Upper lobe of left lung (tissue), 6 donors: ENCODE measurements around the gene SERGEF. TPM values are rescaled to one million over a fixed set of nuclear protein-coding genes. Genes with fewer than 3 reads are reported as not detected.

Source experiments
- ATAC-seq, 2 donors: fragments of 200-7000 bp; cut with Tn5 transposase; one replicate each; pipeline ENCODE4 v1.9.1; 2022; ENCODE audit warnings: mild to moderate bottlenecking in 2 of 2, moderate library complexity in 2 of 2; ENCODE audit not compliant: low FRiP score in 2 of 2
- DNase-seq, 2 donors: peaks; one replicate each; pipeline ENCODE4 v3.0.0-alpha.2; 2019 to 2020
- H3K27ac ChIP-seq, 4 donors: fragments of 200-600 bp; sonication (generic); one replicate each; pipeline ENCODE4 v1.5.1; 2016 to 2019
- H3K27me3 ChIP-seq, 4 donors: fragments of 200-600 bp; sonication (generic); one replicate each; pipeline ENCODE4 v1.5.1; 2017 to 2019
- H3K36me3 ChIP-seq, 4 donors: fragments of 200-600 bp; sonication (generic); one replicate each; pipeline ENCODE4 v1.5.1; 2016 to 2019
- H3K4me1 ChIP-seq, 4 donors: fragments of 200-600 bp; sonication (generic); one replicate each; pipeline ENCODE4 v1.5.1; 2018 to 2019
- H3K4me3 ChIP-seq, 4 donors: fragments of 200-600 bp; sonication (generic); one replicate each; pipeline ENCODE4 v1.5.1; 2017 to 2019; ENCODE audit warnings: mild to moderate bottlenecking in 2 of 4, moderate library complexity in 1 of 4
- H3K9me3 ChIP-seq, 4 donors: fragments of 200-600 bp; sonication (generic); one replicate each; pipeline ENCODE4 v1.5.1; 2018 to 2019
- CTCF ChIP-seq, 6 experiments: fragments of 450-650 bp in 4 of 6; fragments of 200-600 bp in 2 of 6; sonication (generic) in 2 of 6; IDR thresholded peaks; one replicate each; pipeline ENCODE4 v1.5.1; 2016 to 2019; ENCODE audit warnings: antibody characterized with exemption in 6 of 6
- EP300 ChIP-seq, 4 donors: sonication (generic); formaldehyde crosslinking; IDR thresholded peaks; one replicate each; pipeline ENCODE4 v1.5.1; 2017; ENCODE audit warnings: antibody characterized with exemption in 4 of 4, control low read depth in 2 of 4
- POLR2A ChIP-seq, 4 donors: fragments of 450-650 bp; IDR thresholded peaks; one replicate each; pipeline ENCODE4 v1.5.1; 2016 to 2017; ENCODE audit warnings: antibody characterized with exemption in 4 of 4, mild to moderate bottlenecking in 2 of 4
- POLR2AphosphoS5 ChIP-seq, 2 donors: sonication (generic); formaldehyde crosslinking; IDR thresholded peaks; one replicate each; pipeline ENCODE4 v1.5.1; 2017; ENCODE audit warnings: antibody characterized with exemption in 2 of 2
- WGBS, 2 donors: methylation state at CpG; one replicate each; pipeline ENCODE4 v1.1.5; 2017 to 2018; 5-methylcytosine and 5-hydroxymethylcytosine counted together
- total RNA-seq, 6 donors: library from RNA; depleted of rRNA in 4 of 6; stranded (reverse); fragments of >200 nt in 4 of 6; gene quantifications; one replicate each; pipeline versions ENCODE4 v1.1.0 to v1.2.1, GENCODE V29; 2016 to 2021
- donor health status: DM: no; HTN: no; CAD: no; lungs with moderate emphysema.
- donor health status: DM: no; HTN: yes; CAD: no; lungs with severe emphysema.

Gene SERGEF
- total RNA-seq, 6 donors from 2014 or later = 21.7 to 40.5 (median 34.8) TPM

- 79 to 80% methylated on average over 9 to 15 of the region's 15 CpGs for WGBS, 2 donors
- Histone ChIP-seq H3K4me3 (no peak overlapping the region), H3K27me3 (no peaks in the 10 kb centered on the region), H3K36me3 (no peaks in the 10 kb centered on the region), H3K27ac (no peak overlapping the region), H3K9me3 (no peaks in the 10 kb centered on the region), H3K4me1 (no peaks in the 10 kb centered on the region)
- peak in 1 of 2 donors; percentile 10 for DNase-seq
- ATAC-seq = no peak
- TF ChIP-seq EP300 (IDR thresholded peaks at IDR 0.05) (no peak), POLR2AphosphoS5 (IDR thresholded peaks at IDR 0.05) (no peak), POLR2A (IDR thresholded peaks at IDR 0.05) (no peak), CTCF (IDR thresholded peaks at IDR 0.05) (no peak)
Observed at GRCh38 chr11:17776212-17776875, 236.5 kb downstream of the SERGEF start.

GRCh38 chr11:17775507-17776211, 237.2 kb downstream of the SERGEF start:
- Histone ChIP-seq H3K36me3 (no peaks in the 10 kb centered on the region), H3K27me3 (no peaks in the 10 kb centered on the region), H3K27ac (no peak overlapping the region), H3K9me3 (no peaks in the 10 kb centered on the region), H3K4me3 (no peak overlapping the region), H3K4me1 (no peaks in the 10 kb centered on the region)
- DNase-seq = peak; percentile 16 to 60
- no peak for TF ChIP-seq CTCF (IDR thresholded peaks at IDR 0.05)
- no peak for TF ChIP-seq POLR2AphosphoS5 (IDR thresholded peaks at IDR 0.05)
- TF ChIP-seq EP300 (IDR thresholded peaks at IDR 0.05) = no peak
- TF ChIP-seq POLR2A (IDR thresholded peaks at IDR 0.05) = no peak
- ATAC-seq = no peak
- WGBS, 2 donors = 84 to 89% methylated on average over 16 of the region's 18 CpGs

- ATAC-seq = no peak
Observed at GRCh38 chr11:17775035-17775348, 237.9 kb downstream of the SERGEF start.

GRCh38 chr11:17774232-17775034, 238.4 kb downstream of the SERGEF start:
- WGBS, 2 donors = 87 to 89% methylated on average over 9 to 12 of the region's 12 CpGs
- no peak for DNase-seq

More at GRCh38 chr11:17775035-17775348, 237.9 kb downstream of the SERGEF start:
- H3K4me1 ChIP-seq = no peaks in the 10 kb centered on the region
- TF ChIP-seq EP300 (IDR thresholded peaks at IDR 0.05) (no peak), POLR2AphosphoS5 (IDR thresholded peaks at IDR 0.05) (no peak), POLR2A (IDR thresholded peaks at IDR 0.05) (no peak), CTCF (IDR thresholded peaks at IDR 0.05) (no peak)
- no peaks in the 10 kb centered on the region for H3K9me3 ChIP-seq
- H3K36me3 ChIP-seq = no peaks in the 10 kb centered on the region
- DNase-seq = no peak
- no peaks in the 10 kb centered on the region for H3K27me3 ChIP-seq
- WGBS, 2 donors = 60 to 84% methylated on average over 1 to 3 of the region's 3 CpGs
- no peak overlapping the region for H3K27ac ChIP-seq
- H3K4me3 ChIP-seq = no peak overlapping the region

More at GRCh38 chr11:17774232-17775034, 238.4 kb downstream of the SERGEF start:
- Histone ChIP-seq H3K4me1 (no peaks in the 10 kb centered on the region), H3K4me3 (no peak overlapping the region), H3K9me3 (no peaks in the 10 kb centered on the region), H3K36me3 (no peaks in the 10 kb centered on the region), H3K27ac (no peak overlapping the region), H3K27me3 (no peaks in the 10 kb centered on the region)
- TF ChIP-seq CTCF (IDR thresholded peaks at IDR 0.05) (no peak), POLR2A (IDR thresholded peaks at IDR 0.05) (no peak), EP300 (IDR thresholded peaks at IDR 0.05) (no peak), POLR2AphosphoS5 (IDR thresholded peaks at IDR 0.05) (no peak)
- no peak for ATAC-seq
